Peyer's patch (tissue), 4 donors: ENCODE results near the gene PLEKHA7. TPM values are rescaled to one million over a fixed set of nuclear protein-coding genes. Genes with fewer than 3 reads are reported as not detected.

Source experiments
- DNase-seq, 3 donors: peaks; one replicate each; pipeline ENCODE4 v3.0.0-alpha.2; 2017 to 2019
- H3K27ac ChIP-seq, 4 donors: fragments of 200-600 bp; sonication (generic); one replicate each; pipeline ENCODE4 v1.5.1; 2016 to 2019
- H3K27me3 ChIP-seq, 2 donors: fragments of 200-600 bp; sonication (generic); one replicate each; pipeline ENCODE4 v1.5.1; 2019
- H3K36me3 ChIP-seq, 3 donors: fragments of 200-600 bp; sonication (generic); one replicate each; pipeline ENCODE4 v1.5.1; 2016 to 2019
- H3K4me1 ChIP-seq, 4 donors: fragments of 200-600 bp; sonication (generic); one replicate each; pipeline ENCODE4 v1.5.1; 2016 to 2019
- H3K4me3 ChIP-seq, 4 donors: fragments of 200-600 bp; sonication (generic); 1 replicate in 3 of 4; 2 replicates in 1 of 4; pipeline ENCODE4 v1.5.1; 2016 to 2019; ENCODE audit warnings: mild to moderate bottlenecking in 1 of 4
- H3K9me3 ChIP-seq, 4 donors: fragments of 200-600 bp; sonication (generic); one replicate each; pipeline ENCODE4 v1.5.1; 2016 to 2019; ENCODE audit warnings: mild to moderate bottlenecking in 1 of 4
- CTCF ChIP-seq, 6 experiments: fragments of 450-650 bp in 4 of 6; fragments of 200-600 bp in 2 of 6; sonication (generic) in 1 of 6; IDR thresholded peaks; one replicate each; pipeline ENCODE4 v1.5.1; 2017 to 2019; ENCODE audit warnings: antibody characterized with exemption in 6 of 6, mild to moderate bottlenecking in 3 of 6, moderate library complexity in 1 of 6
- POLR2A ChIP-seq, 2 donors: fragments of 450-650 bp; IDR thresholded peaks; one replicate each; pipeline ENCODE4 v1.5.1; 2017; ENCODE audit warnings: antibody characterized with exemption in 2 of 2, mild to moderate bottlenecking in 2 of 2, moderate library complexity in 2 of 2
- total RNA-seq, 4 donors: library from RNA; depleted of rRNA; stranded (reverse); fragments of >200 nt; gene quantifications; one replicate each; pipeline ENCODE4 v1.1.0, GENCODE V29; 2016

The PLEKHA7 gene
- total RNA-seq, 4 donors from 2014 or later = 129 to 211 (median 176) TPM

GRCh38 chr11:16956538-16957153 is 57.6 kb downstream of the PLEKHA7 start:
- Histone ChIP-seq H3K27ac (peak overlapping the region in 3 of 4 donors; percentile 36 to 84 (median 71)), H3K4me3 (no peak overlapping the region), H3K4me1 (peaks cover 0 to 32% (median 0%) of the 10 kb centered on the region in 4 donors), H3K9me3 (no peaks in the 10 kb centered on the region), H3K27me3 (no peaks in the 10 kb centered on the region), H3K36me3 (no peaks in the 10 kb centered on the region)
- TF ChIP-seq CTCF (IDR thresholded peaks at IDR 0.05) (no peak), POLR2A (IDR thresholded peaks at IDR 0.05) (no peak)
- DNase-seq = peak in 1 of 3 donors; percentile 63

GRCh38 chr11:16953663-16954062 is 60.6 kb downstream of the PLEKHA7 start:
- Histone ChIP-seq H3K27me3 (no peaks in the 10 kb centered on the region), H3K4me3 (no peak overlapping the region), H3K4me1 (peaks cover 0 to 32% (median 0%) of the 10 kb centered on the region in 4 donors), H3K27ac (no peak overlapping the region), H3K36me3 (no peaks in the 10 kb centered on the region), H3K9me3 (no peaks in the 10 kb centered on the region)
- no peak for TF ChIP-seq CTCF (IDR thresholded peaks at IDR 0.05)
- TF ChIP-seq POLR2A (IDR thresholded peaks at IDR 0.05) = no peak
- no peak for DNase-seq

GRCh38 chr11:16946477-16947282 is 67.5 kb downstream of the PLEKHA7 start:
- Histone ChIP-seq H3K4me1 (no peaks in the 10 kb centered on the region), H3K36me3 (no peaks in the 10 kb centered on the region), H3K4me3 (no peak overlapping the region), H3K9me3 (no peaks in the 10 kb centered on the region), H3K27ac (peak overlapping the region in 2 of 4 donors; percentile 25 to 49), H3K27me3 (no peaks in the 10 kb centered on the region)
- TF ChIP-seq CTCF (IDR thresholded peaks at IDR 0.05) (no peak), POLR2A (IDR thresholded peaks at IDR 0.05) (no peak)
- DNase-seq = no peak

GRCh38 chr11:16945671-16946469 is 68.3 kb downstream of the PLEKHA7 start:
- peak overlapping the region in 3 of 4 donors; percentile 3 to 49 (median 25) for H3K27ac ChIP-seq
- H3K4me1 ChIP-seq = no peaks in the 10 kb centered on the region
- TF ChIP-seq POLR2A (IDR thresholded peaks at IDR 0.05) (no peak), CTCF (IDR thresholded peaks at IDR 0.05) (peak in 4 of 6 experiments; percentile 53 to 85 (median 80))
- H3K9me3 ChIP-seq = no peaks in the 10 kb centered on the region
- H3K36me3 ChIP-seq = no peaks in the 10 kb centered on the region
- H3K27me3 ChIP-seq = no peaks in the 10 kb centered on the region
- H3K4me3 ChIP-seq = no peak overlapping the region
- DNase-seq = peak; percentile 48 to 84 (median 76)

GRCh38 chr11:16942911-16943310 is 71.3 kb downstream of the PLEKHA7 start:
- H3K4me1 ChIP-seq = no peaks in the 10 kb centered on the region
- H3K27ac ChIP-seq = no peak overlapping the region
- DNase-seq = no peak
- no peaks in the 10 kb centered on the region for H3K27me3 ChIP-seq
- TF ChIP-seq CTCF (IDR thresholded peaks at IDR 0.05) (no peak), POLR2A (IDR thresholded peaks at IDR 0.05) (no peak)
- no peaks in the 10 kb centered on the region for H3K9me3 ChIP-seq
- H3K4me3 ChIP-seq = no peak overlapping the region
- no peaks in the 10 kb centered on the region for H3K36me3 ChIP-seq
